Measurements from ENCODE around the gene SPEF1.
"Not testable (repeated sequence)": the region's sequence is repeated elsewhere in the genome, so short reads cannot be mapped to it uniquely, and the experiment has no call there.

SPEF1 gene

GRCh38 chr20:3808544-3808943 lies 27.3 kb upstream of the SPEF1 start:
- DNase-seq (ENCODE audit: low read depth), result no peak

DNA sequence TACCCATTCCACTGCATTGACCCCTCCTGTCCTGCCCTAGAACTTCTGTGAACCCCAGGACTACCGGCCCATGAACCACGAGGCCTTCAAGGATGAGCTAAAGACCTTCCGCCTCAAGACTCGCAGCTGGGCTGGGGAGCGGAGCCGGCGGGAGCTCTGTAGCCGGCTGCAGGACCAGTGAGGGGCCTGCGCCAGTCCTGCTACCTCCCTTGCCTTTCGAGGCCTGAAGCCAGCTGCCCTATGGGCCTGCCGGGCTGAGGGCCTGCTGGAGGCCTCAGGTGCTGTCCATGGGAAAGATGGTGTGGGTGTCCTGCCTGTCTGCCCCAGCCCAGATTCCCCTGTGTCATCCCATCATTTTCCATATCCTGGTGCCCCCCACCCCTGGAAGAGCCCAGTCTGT lies 23.5 kb upstream of the SPEF1 start:
- DNase-seq (ENCODE audit: low read depth), result no peak

DNA sequence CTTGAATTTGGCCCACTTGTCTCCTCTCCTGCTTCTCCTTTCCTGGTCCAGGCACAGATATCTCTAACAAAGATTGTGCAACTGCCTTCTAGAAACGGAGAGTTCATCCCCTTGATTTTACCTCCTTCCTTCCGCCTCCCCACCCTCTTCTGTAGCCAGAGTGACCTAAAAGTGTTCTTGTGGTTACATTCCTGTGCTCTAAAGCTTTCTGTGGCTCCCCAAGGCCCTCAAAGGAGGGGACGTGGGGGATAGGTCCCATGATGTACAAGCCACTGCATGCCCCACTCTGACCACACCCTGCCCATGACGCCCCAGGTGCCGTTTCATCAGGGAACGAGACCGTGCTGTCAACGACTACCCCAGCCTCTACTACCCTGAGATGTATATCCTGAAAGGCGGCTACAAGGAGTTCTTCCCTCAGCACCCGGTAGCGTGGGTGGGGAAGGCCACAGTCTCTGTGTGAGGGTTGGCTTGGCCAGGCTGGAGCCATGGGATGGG lies 23.1 kb upstream of the SPEF1 start:
- DNase-seq (ENCODE audit: low read depth), result no peak

- no peak for DNase-seq (ENCODE audit: low read depth)
These were observed 22.6 kb upstream of the SPEF1 start for GRCh38 chr20:3803854-3804253.

DNA sequence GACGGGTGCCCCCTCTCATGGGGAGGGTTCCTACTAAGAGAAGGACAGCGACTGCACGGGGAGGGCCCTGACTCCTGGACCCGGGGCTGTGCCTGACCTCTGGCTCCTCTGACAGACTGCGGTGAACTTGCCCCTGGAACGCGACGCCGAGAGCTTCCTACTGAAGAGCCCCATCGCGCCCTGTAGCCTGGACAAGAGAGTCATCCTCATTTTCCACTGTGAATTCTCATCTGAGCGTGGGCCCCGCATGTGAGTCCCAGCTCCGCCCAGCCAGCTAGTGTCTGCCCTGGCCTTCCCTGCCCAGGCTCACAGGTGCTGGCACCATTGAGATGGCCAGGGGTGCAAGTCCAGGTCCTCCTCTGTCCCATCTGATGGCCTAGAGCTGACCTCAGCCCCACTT lies 22.0 kb upstream of the SPEF1 start:
- no peak for DNase-seq (ENCODE audit: low read depth)

DNA sequence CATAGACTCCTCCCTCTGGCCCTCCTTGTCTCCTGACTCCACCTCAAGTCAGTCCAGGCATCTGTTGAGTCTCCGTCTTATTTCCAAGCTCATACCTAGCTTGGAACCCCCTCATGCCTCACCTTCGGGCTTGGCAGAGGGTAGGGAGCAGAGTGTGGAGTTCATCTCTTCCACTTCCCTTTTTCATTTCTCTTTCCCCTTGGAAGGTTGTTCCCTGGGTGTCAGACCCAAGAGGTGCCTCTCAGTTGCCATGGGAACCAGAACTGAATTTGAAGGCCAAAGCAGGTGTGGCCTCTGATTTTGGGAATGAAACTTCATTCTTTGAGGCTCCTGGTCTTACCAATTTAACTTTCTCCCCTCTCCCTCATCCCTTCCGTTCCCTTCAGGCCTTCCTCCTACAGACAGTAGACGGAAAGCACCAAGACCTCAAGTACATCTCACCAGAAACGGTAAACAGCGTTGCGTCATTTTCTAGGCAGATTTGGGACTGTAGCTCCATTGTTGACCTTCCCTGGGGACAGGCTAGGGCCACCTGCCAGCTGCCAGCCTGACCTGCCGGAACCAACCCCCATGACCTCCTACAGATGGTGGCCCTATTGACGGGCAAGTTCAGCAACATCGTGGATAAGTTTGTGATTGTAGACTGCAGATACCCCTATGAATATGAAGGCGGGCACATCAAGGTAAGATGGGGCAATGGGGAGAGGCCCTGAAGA lies 21.4 kb upstream of the SPEF1 start:
- DNase-seq (ENCODE audit: low read depth), result no peak

GRCh38 chr20:3801846-3802245 lies 20.6 kb upstream of the SPEF1 start:
- no peak for DNase-seq (ENCODE audit: low read depth)

DNA sequence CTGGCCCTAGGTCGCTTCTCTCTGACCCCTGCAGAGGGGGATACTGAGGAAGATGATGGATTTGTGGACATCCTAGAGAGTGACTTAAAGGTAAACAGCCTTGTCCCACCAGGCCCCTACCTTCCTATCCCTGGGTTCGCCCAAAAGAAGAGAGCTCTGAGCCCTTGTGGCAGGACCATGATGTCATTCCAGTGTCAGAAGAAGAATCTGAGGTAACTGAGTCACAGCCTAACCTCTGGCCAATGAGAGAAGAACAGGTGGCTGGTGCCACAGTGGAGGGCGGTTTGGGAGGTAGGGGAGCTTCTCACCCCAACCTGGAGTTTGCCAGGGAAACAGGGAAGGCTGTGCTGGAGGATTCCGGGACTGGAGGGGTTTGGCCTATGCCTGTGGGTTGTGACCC lies 20.1 kb upstream of the SPEF1 start:
- DNase-seq (ENCODE audit: low read depth), result no peak

GRCh38 chr20:3800878-3801260 lies 19.6 kb upstream of the SPEF1 start:
- no peak for DNase-seq (ENCODE audit: low read depth)

DNA sequence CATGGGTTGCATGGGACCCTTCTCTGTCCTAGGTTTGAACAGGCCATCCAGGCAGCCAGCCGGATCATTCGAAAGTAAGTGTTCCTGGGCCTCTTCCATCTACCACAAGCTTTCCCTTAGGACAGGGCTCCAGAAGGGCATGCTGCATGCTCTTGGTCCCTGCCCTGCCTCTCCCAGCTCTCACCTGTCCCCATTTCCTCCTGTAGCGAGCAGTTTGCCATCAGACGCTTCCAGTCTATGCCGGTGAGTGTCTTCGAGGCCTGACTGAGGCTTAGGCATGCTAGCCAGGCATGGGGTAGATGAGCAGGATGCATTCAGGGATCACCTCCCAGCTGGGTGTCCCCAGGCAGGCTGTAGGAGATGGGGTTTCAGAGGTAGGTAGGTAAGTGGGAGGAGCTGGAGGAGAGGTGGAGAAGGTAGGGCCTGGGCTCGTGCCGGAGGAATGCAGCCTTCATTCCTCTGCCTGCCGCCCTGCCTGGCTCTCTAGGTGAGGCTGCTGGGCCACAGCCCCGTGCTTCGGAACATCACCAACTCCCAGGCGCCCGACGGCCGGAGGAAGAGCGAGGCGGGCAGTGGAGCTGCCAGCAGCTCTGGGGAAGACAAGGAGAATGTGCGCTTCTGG lies 19.1 kb upstream of the SPEF1 start:
- no peak for DNase-seq (ENCODE audit: low read depth)

DNA sequence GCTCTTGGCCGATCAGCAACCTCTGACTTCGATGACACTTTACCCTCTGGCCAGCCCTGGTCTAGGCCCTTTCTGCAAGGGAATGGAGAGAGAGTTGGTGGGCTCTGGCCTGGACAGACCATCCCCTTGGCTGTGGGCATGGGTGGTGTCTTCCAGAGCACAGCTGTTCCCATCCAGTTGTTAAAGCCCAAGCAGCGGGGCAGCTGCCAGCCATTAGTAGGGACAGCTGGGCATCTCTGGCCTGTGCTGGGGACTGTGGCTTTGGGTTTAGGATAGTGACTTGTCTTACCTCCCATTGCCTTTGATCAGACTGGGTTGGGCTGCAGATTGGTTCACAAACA lies 17.6 kb upstream of the SPEF1 start:
- DNase-seq (ENCODE audit: low read depth), result no peak

- DNase-seq (ENCODE audit: low read depth), result no peak
These were observed 17.1 kb upstream of the SPEF1 start for GRCh38 chr20:3798373-3798768.

- no peak for DNase-seq (ENCODE audit: low read depth)
These were observed 16.5 kb upstream of the SPEF1 start for GRCh38 chr20:3797592-3798372.

DNA sequence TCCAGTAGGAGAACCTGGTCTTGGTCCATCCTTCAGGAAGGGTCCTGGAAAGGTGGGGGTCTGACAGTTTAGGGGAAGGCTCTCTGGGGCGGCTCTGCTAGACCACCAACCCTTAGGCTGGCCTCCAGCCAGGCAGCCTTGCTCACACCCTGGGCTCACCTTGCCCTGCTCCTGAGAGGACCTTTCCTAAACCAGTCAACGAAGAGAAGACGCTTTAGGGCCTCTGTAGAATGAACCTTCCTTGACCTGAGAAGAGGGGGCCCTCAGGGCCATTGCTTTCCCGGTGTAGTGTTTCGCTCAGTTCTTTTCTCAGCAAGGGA lies 15.9 kb upstream of the SPEF1 start:
- no peak for DNase-seq (ENCODE audit: low read depth)

DNA sequence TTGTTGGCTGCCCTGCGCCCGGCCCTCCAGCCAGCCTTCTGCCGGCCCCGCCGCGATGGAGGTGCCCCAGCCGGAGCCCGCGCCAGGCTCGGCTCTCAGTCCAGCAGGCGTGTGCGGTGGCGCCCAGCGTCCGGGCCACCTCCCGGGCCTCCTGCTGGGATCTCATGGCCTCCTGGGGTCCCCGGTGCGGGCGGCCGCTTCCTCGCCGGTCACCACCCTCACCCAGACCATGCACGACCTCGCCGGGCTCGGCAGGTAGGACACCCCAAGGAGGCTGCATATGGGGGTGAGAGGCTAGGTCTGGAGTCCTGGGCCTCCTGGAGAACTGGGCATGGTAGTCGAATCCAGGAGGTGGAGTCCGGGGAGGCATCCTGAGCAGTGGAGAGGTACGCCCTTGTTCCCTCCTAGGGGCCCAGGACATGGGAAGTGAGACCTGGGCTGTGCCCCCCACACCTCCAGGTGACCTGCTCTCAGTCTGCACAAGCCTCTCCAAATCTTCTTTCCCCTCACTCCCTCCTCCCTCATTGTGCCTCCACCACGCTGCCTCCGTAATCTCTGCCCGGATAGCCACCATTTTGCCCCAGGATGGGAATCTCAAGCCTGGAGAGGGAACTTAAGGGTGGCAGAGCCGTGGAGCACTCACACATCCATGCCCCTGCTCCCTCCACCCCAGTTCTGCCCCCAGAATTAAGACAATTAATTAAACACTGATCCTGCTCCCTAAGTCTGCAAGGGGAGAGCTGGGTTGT lies 15.4 kb upstream of the SPEF1 start:
- DNase-seq (ENCODE audit: low read depth), result no peak

DNA sequence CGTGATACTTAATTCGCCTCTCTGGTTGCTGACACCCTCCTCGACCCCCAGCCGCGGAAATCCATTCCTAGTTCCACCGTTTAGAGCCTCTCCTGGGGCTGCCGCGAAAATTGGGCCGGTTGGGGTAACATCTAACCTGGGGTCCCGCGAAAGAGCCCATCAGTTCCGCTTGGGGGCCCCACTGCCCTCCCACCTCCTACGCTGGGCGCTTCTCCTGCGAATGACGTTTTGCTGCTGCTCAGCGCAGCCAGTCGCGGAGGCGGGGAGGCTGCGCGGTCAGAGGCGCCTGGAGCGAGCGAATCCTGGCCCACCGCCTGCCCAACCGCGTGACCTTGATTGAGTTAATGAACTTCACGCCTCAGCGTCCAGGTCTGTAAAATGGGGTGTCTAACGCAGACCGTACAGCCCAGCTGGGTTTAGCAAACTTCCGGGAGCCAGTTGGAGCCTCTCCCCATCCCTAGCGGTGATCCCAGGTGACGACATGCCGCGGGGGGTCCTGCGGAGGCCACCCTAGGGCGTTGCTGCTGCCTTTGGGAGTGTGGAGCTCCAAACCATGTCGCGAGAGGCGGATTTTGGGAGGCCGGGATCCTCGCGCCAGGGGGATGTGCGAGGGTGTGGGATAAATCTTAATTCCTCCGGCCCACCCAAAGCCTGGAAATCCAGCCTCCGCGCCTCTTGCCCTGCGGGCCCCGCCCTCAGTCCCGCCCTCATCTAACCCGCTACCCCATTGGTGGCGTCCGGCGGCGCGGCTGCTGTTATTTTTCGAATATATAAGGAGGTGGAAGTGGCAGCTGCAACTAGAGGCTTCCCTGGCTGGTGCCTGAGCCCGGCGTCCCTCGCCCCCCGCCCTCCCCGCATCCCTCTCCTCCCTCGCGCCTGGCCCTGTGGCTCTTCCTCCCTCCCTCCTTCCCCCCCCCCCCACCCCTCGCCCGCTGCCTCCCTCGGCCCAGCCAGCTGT lies 14.5 kb upstream of the SPEF1 start, which contains the start of gene CDC25B:
Gene CDC25B (plus strand): TSS at position 800 of the 958 bp plus-strand sequence. CDS start 222 bp downstream, outside the sequence.
- DNase-seq (ENCODE audit: low read depth), result peak; percentile 82

GRCh38 chr20:3794701-3795420 lies 13.6 kb upstream of the SPEF1 start:
- DNase-seq (ENCODE audit: low read depth), result no peak

DNA sequence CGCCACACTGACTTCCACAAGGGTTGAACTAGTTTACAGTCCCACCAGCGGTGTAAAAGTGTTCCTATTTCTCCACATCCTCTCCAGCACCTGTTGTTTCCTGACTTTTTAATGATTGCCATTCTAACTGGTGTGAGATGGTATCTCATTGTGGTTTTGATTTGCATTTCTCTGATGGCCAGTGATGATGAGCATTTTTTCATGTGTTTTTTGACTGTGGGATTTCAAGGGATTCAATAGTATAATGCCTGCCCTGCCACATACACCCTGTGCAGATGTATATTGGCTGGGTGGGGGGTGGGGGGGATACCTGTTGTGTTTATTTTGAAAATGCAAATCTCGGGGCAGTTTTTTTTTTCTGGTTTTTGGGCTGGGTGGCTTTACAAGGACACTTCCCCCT lies 12.9 kb upstream of the SPEF1 start:
- DNase-seq (ENCODE audit: low read depth), result not testable (repeated sequence)

- not testable (repeated sequence) for DNase-seq (ENCODE audit: low read depth)
These were observed 8.0 kb upstream of the SPEF1 start for GRCh38 chr20:3789201-3789600.

- DNase-seq (ENCODE audit: low read depth), result no peak
These were observed 7.5 kb upstream of the SPEF1 start for GRCh38 chr20:3788685-3789155.
